GM23338 (cell line): Measurements from ENCODE around the gene LRIG1. TPM values are rescaled to one million over a fixed set of nuclear protein-coding genes. Genes with fewer than 3 reads are reported as not detected.

ENCODE experiments used
- ATAC-seq: fragments of 200-7000 bp; cut with Tn5 transposase; 3 replicates; pipeline ENCODE4 v1.9.1; 2020
- DNase-seq: peaks from one replicate; pipeline ENCODE4 v3.0.0-alpha.2; 2015; ENCODE audit warnings: low spot score
- H2AFZ ChIP-seq: fragments of 200-600 bp; sonication (generic); 2 replicates; pipeline ENCODE4 v1.8.0; 2016; ENCODE audit warnings: antibody characterized with exemption, mild to moderate bottlenecking, moderate library complexity
- H3F3A ChIP-seq: fragments of 200-600 bp; sonication (generic); replicated peaks from 2 replicates; pipeline ENCODE4 v1.8.0; 2017; ENCODE audit warnings: antibody characterized with exemption, mixed run types, low read depth
- H3K27ac ChIP-seq: fragments of 200-600 bp; sonication (generic); 2 replicates; pipeline ENCODE4 v1.6.1; 2016; ENCODE audit warnings: low read depth
- H3K27me3 ChIP-seq: fragments of 200-600 bp; sonication (generic); 2 replicates; pipeline ENCODE4 v1.8.0; 2016; ENCODE audit warnings: mild to moderate bottlenecking, mixed run types, moderate library complexity; ENCODE audit not compliant: insufficient read depth
- H3K36me3 ChIP-seq: fragments of 200-600 bp; sonication (generic); 2 replicates; pipeline ENCODE4 v1.8.0; 2016; ENCODE audit warnings: mild to moderate bottlenecking; ENCODE audit not compliant: insufficient read depth
- H3K4me1 ChIP-seq: fragments of 200-600 bp; sonication (generic); 2 replicates; pipeline ENCODE4 v1.8.0; 2016; ENCODE audit warnings: mild to moderate bottlenecking, moderate library complexity; ENCODE audit not compliant: insufficient read depth
- H3K4me2 ChIP-seq: fragments of 200-600 bp; sonication (generic); 2 replicates; pipeline ENCODE4 v1.7.1; 2017; ENCODE audit warnings: mixed run types
- H3K4me3 ChIP-seq: fragments of 200-600 bp; sonication (generic); 2 replicates; pipeline ENCODE4 v1.6.1; 2016; ENCODE audit warnings: mixed run types
- H3K79me2 ChIP-seq: fragments of 200-600 bp; sonication (generic); replicated peaks from 2 replicates; pipeline ENCODE4 v1.8.0; 2017; ENCODE audit warnings: mild to moderate bottlenecking; ENCODE audit not compliant: insufficient read depth
- H3K9me2 ChIP-seq: fragments of 200-600 bp; sonication (generic); 2 replicates; pipeline ENCODE4 v1.8.0; 2017; ENCODE audit not compliant: insufficient read depth
- H4K20me1 ChIP-seq: fragments of 200-600 bp; sonication (generic); replicated peaks from 2 replicates; pipeline ENCODE4 v1.8.0; 2017; ENCODE audit warnings: mild to moderate bottlenecking; ENCODE audit not compliant: insufficient read depth
- H3K27ac Mint-ChIP-seq: 2 replicates; pipeline ENCODE4 v1.8.0; 2020; ENCODE audit warnings: inconsistent platforms, mild to moderate bottlenecking, moderate library complexity, mixed read lengths
- H3K27me3 Mint-ChIP-seq: 3 replicates; pipeline ENCODE4 v1.8.0; 2022; ENCODE audit warnings: low read depth, mild to moderate bottlenecking, moderate library complexity, mixed read lengths, inconsistent platforms; ENCODE audit not compliant: insufficient read depth, poor library complexity
- H3K36me3 Mint-ChIP-seq: 3 replicates; pipeline ENCODE4 v1.8.0; 2021; ENCODE audit warnings: low read depth, mild to moderate bottlenecking, inconsistent platforms, moderate library complexity, mixed read lengths
- H3K4me1 Mint-ChIP-seq: 3 replicates; pipeline ENCODE4 v1.8.0; 2020; ENCODE audit warnings: mild to moderate bottlenecking, inconsistent platforms, mixed read lengths
- H3K4me3 Mint-ChIP-seq: 3 replicates; pipeline ENCODE4 v1.8.0; 2021; ENCODE audit warnings: moderate library complexity, mild to moderate bottlenecking, inconsistent platforms, mixed read lengths
- H3K9me3 Mint-ChIP-seq: 3 replicates; pipeline ENCODE4 v1.8.0; 2020; ENCODE audit warnings: moderate library complexity, mild to moderate bottlenecking, inconsistent platforms, mixed read lengths
- CREB1 ChIP-seq: fragments of 250-450 bp; sonication (Bioruptor Pico); IDR thresholded peaks from 2 replicates; pipeline ENCODE4 v1.5.0; 2020; ENCODE audit warnings: low read depth, mild to moderate bottlenecking, moderate library complexity
- CTCF ChIP-seq, 2 experiments: fragments of 200-600 bp in 1 of 2; sonication (generic) in 1 of 2; conservative IDR thresholded peaks; 2 replicates each; pipeline versions ENCODE4 v1.5.1 to v1.6.1; 2016 to 2017; ENCODE audit warnings: antibody characterized with exemption in 2 of 2, low read depth in 2 of 2, mild to moderate bottlenecking in 2 of 2, moderate library complexity in 1 of 2
- ETS1 ChIP-seq: IDR thresholded peaks from 2 replicates; pipeline ENCODE4 v1.6.1; 2016; ENCODE audit warnings: antibody characterized with exemption
- EZH2 ChIP-seq: fragments of 200-600 bp; sonication (generic); IDR thresholded peaks from one replicate; pipeline ENCODE4 v1.8.0; 2017; ENCODE audit warnings: antibody characterized with exemption, mild to moderate bottlenecking, low read depth; ENCODE audit not compliant: unreplicated experiment
- EZH2phosphoT487 ChIP-seq: fragments of 200-600 bp; sonication (generic); IDR thresholded peaks from one replicate; pipeline ENCODE4 v1.8.1; 2018; ENCODE audit warnings: antibody characterized with exemption; ENCODE audit not compliant: unreplicated experiment
- JUNB ChIP-seq: IDR thresholded peaks from one replicate; pipeline ENCODE4 v1.6.1; 2016; ENCODE audit warnings: antibody characterized with exemption; ENCODE audit not compliant: unreplicated experiment
- NANOG ChIP-seq: IDR thresholded peaks from 2 replicates; pipeline ENCODE4 v1.6.1; 2016; ENCODE audit warnings: antibody characterized with exemption, borderline replicate concordance
- POLR2AphosphoS5 ChIP-seq: IDR thresholded peaks from 2 replicates; pipeline ENCODE4 v1.6.1; 2016; ENCODE audit warnings: antibody characterized with exemption, low read depth
- REST ChIP-seq: IDR thresholded peaks from one replicate; pipeline ENCODE4 v1.6.1; 2018; ENCODE audit warnings: antibody characterized with exemption; ENCODE audit not compliant: unreplicated experiment
- STAT1 ChIP-seq: IDR thresholded peaks from one replicate; pipeline ENCODE4 v1.6.1; 2016; ENCODE audit warnings: antibody characterized with exemption; ENCODE audit not compliant: unreplicated experiment
- ZNF331 ChIP-seq: fragments of 250-450 bp; sonication (Bioruptor Pico); IDR thresholded peaks from 2 replicates; pipeline ENCODE4 v1.5.0; 2020; ENCODE audit warnings: low read depth, mild to moderate bottlenecking, moderate library complexity
- ZNF462 ChIP-seq: fragments of 250-450 bp; sonication (Bioruptor Pico); IDR thresholded peaks from 2 replicates; pipeline ENCODE4 v1.5.0; 2020; ENCODE audit warnings: mild to moderate bottlenecking, moderate library complexity
- polyA plus RNA-seq: library from polyadenylated mRNA; unstranded; fragments of >200 nt; fragmentation: Nextera tagmentation; extraction: Ambion mirVana; gene quantifications from 2 replicates; pipeline ENCODE4 v1.2.1, GENCODE V29; 2016
- total RNA-seq: library from RNA; depleted of rRNA; stranded (reverse); fragments of >200 nt; shearing (Covaris generic); gene quantifications from 2 replicates; pipeline ENCODE4 v1.2.3, GENCODE V29; 2014

Gene LRIG1
- total and polyA plus RNA-seq, 2 experiments from 2014 or later = 40.0 to 134 TPM

- Histone ChIP-seq H3K27ac (no peak overlapping the region), H3K27me3 (no peaks in the 10 kb centered on the region), H3K4me1 (peaks cover 75% of the 10 kb centered on the region), H3K4me2 (no peak overlapping the region; the same call in 1 of the 2 replicates), H3K9me2 (no peaks in the 10 kb centered on the region), H3K36me3 (no peaks in the 10 kb centered on the region), H4K20me1 (peaks cover 71% of the 10 kb centered on the region), H3F3A (no peaks in the 10 kb centered on the region), H3K4me3 (no peak overlapping the region), H3K79me2 (peaks cover 100% of the 10 kb centered on the region), H2AFZ (no peak overlapping the region)
- H3K9me3 Mint-ChIP-seq = no peaks in the 10 kb centered on the region
- H3K27ac Mint-ChIP-seq = peak overlapping the region; percentile 53
- ATAC-seq (no peak), DNase-seq (no peak)
- no peak overlapping the region for H3K4me3 Mint-ChIP-seq
- H3K4me1 Mint-ChIP-seq = peaks cover 79% of the 10 kb centered on the region
- TF ChIP-seq POLR2AphosphoS5 = no peak
- no peak for TF ChIP-seq ZNF331 (CRISPR knock-in tag)
- TF ChIP-seq EZH2phosphoT487 = no peak
- TF ChIP-seq CTCF (conservative IDR thresholded peaks at IDR 0.05; ENCODE audit: low read depth in 2 of 2) = no peak
- no peak for TF ChIP-seq JUNB
- no peak for TF ChIP-seq EZH2
- TF ChIP-seq REST = no peak
- no peak for TF ChIP-seq CREB1 (CRISPR knock-in tag)
- no peak for TF ChIP-seq ETS1
- no peak for TF ChIP-seq STAT1
- no peak for TF ChIP-seq NANOG
- TF ChIP-seq ZNF462 (CRISPR knock-in tag) = no peak
- H3K36me3 Mint-ChIP-seq = peaks cover 10% of the 10 kb centered on the region; the same call in 2 of the 3 replicates
- H3K27me3 Mint-ChIP-seq = peaks cover 9% of the 10 kb centered on the region
These were observed 32.7 kb downstream of the LRIG1 start for GRCh38 chr3:66467996-66468735.
